Left kidney (tissue), 2 donors: ENCODE measurements around the gene ERC1. TPM values are rescaled to one million over a fixed set of nuclear protein-coding genes. Genes with fewer than 3 reads are reported as not detected.
"Not testable (repeated sequence)": the region's sequence is repeated elsewhere in the genome, so short reads cannot be mapped to it uniquely, and the experiment has no call there.

ENCODE experiments used
- DNase-seq: peaks from one replicate; pipeline ENCODE4 v3.0.0-alpha.2; 2013
- polyA plus RNA-seq: library from polyadenylated mRNA; unstranded; fragments of 120-200 nt; gene quantifications from one replicate; pipeline ENCODE4 v1.2.1, GENCODE V29; 2013; ENCODE audit not compliant: insufficient read length

ERC1 gene
- polyA plus RNA-seq, 1 donor, result 44.3 TPM

DNA sequence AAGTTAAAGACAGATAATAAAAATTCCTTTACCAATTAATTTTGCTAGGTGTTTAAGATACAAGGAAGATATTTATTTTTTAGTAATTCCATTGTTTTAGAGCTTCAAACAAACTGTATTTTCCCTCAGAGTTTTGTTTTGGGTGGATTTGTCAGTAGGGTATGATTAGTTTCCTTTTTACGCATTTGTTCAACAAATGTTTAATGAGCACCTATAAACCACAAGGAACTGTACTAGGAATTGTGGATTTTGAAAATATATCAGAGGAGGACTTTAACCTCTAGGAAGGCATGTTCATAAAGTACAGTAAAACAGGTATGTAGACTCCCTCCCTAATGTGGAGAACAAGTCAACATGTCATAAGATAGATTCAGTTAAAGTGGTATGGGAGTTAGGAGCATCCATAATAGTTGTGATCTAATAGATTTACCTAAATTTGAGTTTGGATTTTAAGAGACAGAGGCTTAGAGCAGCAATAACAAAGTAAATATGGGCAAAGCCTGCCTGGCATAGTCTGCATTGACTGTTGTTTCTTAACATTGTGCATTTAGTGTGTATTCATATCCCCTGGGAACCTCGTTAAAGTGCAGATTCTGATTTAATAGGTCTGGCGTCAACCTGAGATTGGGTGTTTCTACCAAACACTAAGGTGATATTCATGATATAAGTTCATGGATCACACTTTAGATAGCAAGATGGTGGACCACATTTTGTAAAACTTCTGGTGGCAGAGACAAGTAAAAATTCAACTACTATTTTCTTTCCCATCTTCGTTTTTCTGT, 232.0 kb downstream of the ERC1 start:
- DNase-seq, result no peak

DNA sequence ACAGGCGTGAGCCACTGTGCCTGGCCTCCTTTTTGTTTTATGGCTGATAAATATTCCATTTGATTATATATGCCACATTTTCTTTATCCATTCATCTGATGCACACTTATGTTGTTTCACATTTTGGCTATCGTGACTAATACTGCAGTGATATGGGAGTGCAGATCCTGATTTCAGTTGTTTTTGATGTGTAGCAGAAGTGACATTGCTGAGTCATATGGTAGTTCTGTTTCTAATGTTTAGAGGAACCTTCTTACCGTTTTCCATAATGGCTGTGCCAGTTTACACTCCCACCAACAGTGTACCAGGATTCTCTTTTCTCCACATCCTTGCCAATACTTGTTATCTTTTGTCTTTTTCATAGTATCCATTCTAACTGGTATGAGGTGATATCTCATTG, 235.9 kb downstream of the ERC1 start:
- no peak for DNase-seq

DNA sequence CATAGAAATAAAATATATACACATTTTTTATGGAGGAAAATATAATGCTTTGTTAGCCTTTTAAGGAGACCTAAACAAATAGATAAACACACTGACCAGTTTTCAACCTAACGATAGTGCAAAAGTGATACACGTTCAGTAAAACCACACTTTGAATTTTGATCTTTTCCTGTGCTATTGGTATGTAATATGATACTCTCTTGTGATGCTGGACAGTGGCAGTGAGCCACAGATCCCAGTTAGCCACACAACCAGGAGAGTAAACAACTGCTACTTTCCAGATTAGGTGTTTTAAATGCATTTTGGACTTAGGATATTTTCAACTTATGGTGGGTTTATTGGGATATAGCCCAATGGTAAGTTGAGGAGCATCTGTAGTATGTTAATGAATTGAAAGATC, 243.1 kb downstream of the ERC1 start:
- DNase-seq, result no peak

DNA sequence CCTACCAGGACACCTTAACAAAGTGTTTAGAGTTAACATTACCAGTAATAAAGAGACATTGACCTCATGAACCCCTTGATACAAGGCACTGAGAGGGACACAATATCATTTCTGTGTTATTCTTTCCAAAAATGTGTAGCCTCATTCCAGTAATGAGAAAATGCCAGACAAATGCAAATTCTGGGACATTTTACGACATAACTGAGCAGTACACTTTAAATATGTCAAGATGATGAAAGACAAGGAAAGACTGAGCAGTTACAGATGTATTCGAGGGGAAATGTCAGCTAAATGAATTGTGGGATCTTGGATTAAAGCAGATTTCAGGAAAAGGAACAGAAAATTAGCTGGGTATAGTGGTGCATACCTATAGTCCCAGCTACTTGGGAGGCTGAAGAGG, 255.6 kb downstream of the ERC1 start:
- no peak for DNase-seq

DNA sequence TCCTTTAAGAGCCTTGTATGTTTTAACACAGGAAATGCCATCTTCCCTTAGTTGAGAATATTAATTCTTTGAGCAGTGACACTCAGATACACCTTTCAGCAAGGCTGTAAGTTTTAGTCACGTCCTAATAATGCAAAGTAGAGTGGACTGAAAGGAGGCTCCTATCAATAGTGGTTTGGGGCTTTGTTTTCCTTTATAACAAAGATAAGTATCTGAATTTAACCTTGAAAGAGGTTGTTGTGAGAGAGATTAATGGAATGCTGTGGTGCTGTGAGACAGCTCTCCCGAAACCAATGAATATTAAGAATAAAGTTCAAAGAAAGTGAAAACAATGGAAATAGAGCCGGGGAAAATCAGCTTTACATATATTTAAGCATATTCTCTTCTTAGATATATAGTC, 259.6 kb downstream of the ERC1 start:
- no peak for DNase-seq

DNA sequence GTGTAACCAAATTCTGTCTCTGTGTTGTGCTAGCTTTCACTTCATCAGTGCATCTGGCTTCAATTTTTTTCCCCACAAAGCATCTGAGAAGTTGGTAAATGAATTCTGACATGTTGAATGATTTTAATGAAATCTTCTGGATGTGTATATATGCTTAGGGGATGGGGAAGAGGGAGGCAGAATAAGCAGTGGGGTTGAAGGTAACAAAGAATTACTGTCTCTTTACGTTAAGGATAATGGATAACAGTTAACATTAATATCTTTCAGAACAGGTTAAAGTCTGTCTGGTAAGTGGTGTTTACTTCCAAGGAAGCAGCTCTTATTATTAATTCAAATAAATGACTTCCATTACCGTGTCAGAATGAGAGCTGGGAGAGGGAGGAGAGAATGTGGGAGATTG, 261.7 kb downstream of the ERC1 start:
- DNase-seq, result no peak

DNA sequence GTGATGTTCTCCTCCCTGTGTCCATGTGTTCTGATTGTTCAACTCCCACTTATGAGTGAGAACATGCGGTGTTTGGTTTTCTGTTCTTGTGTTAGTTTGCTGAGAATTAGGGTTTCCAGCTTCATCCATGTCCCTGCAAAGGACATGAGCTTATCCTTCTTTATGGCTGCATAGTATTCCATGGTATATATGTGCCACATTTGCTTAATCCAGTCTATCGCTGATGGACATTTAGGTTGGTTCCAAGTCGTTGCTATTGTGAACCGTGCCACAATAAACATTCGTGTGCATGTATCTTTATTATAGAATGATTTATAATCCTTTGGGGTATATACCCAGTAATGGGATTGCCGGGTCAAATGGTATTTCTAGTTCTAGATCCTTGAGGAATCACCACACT, 264.1 kb downstream of the ERC1 start:
- not testable (repeated sequence) for DNase-seq

DNA sequence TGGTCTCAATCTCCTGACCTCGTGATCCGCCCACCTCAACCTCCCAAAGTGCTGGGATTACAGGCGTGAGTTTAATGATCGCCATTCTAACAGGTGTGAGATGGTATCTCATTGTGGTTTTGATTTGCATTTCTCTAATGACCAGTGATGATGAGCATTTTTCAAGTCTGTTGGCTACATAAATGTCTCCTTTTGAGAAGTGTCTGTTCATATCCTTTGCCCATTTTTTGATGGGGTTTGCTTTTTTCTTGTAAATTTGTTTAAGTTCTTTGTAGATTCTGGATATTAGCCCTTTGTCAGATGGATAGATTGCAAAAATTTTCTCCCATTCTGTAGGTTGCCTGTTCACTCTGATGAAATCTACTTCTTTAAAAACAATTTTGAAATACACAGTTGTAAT, 264.8 kb downstream of the ERC1 start:
- not testable (repeated sequence) for DNase-seq

DNA sequence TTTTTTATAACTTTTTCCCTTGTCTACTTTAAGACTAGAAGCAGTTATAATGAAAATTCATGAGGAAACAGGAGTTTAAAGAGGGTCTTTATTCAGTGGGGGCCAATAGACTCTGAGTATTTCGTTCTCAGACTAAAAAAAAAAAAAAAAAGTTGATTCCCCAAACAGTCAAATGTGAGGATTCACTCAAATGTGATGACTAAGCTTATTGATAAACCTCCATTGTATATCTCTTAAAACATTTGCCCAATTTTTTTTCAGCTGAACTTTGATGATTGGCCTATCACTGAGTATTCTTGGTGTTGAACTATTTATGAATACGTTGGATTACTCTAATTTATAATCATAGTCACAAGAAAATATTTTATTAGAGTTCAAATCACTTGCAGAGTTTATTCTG, 265.3 kb downstream of the ERC1 start:
- DNase-seq, result no peak

DNA sequence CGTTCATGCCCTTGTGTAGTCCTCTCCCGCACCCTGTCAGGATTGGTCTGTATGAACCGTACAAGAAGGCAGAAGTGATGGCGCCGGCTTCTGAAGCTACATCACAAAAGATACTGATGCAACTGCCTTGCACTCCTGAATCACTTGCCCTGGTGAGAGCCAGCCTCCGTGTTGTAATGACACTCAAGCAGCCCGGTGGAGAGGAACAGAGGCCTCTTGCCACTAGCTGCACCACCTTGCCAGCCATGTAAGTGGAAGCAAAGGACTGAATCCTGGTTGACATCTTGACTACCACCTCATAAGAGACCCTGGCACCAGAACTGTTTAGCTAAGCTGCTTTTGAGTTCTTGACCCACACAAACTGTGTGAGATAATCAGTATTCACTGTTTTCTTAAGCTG, 266.0 kb downstream of the ERC1 start:
- DNase-seq, result no peak

DNA sequence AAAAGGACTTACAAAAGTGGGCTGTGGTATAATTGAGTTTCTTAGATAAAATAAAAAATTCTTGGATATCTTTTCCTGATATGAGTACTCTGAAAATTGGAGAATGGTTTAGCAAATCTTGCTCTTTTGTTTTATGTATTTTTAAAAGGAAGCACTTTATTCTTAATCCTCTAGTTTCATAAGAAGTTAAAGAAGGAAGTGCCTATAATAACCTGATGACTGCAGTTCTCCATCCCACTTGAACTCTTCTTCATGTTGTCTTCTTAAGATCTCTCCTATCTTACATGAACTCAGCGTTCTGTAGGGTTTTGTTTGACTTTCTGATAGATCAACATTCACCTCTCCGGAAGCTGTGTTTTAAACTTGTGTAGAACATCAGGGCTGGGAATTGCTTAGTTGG, 271.0 kb downstream of the ERC1 start:
- no peak for DNase-seq

DNA sequence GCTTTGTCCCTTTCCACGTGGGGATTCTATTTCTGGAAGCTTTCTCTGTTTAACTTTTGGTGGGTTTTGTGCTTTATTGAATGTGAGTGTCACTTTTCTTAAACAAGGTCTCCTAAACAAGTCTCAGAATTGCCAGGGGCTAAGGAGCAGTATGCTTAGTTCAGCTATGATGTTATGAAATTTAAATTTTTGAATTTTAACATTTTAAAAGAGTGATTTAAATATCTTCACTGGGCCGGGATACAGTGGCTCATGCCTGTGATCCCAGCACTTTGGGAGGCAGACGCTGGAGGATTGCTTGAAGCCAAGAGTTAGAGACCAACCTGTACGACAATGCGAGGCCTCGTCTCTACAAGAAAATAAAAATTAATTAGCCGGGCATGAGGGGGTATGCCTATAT, 276.2 kb downstream of the ERC1 start:
- DNase-seq, result no peak

DNA sequence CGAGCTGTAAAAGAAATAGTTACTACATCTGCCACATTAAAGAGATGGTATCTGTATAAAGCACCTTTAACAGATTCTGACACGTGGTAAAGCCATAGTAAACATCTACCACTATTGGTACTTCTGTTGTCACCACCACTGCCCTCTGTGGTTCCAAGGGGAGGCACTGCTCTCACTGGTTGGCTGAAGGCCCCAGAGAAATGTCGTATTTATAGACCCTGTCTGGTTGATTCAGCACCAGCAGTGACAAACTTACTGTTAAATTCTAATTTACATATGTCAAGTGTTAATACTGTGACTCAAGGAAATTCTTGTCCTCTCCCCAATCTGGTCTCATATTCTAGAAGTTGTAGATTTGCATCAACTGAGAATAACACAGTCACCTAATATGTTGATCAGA, 281.1 kb downstream of the ERC1 start:
- DNase-seq, result no peak

DNA sequence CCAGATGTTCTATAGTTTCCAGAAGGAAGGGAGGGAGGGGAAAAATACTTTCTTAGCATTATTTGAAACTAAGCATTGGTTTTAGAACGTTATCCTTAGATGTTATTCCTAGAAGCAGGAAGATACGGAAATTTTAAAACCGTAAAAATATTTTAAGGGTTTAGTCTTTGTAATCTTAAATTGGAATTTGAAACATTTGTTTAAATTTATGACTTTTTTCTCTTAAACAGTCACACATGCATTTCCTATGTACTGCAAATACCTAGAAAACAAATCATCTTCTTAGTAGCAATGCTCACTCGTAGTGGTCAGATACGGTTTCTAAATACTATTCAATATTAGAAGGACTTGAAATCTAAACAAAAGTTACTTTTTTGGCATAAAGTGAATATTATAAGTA, 282.0 kb downstream of the ERC1 start:
- no peak for DNase-seq

DNA sequence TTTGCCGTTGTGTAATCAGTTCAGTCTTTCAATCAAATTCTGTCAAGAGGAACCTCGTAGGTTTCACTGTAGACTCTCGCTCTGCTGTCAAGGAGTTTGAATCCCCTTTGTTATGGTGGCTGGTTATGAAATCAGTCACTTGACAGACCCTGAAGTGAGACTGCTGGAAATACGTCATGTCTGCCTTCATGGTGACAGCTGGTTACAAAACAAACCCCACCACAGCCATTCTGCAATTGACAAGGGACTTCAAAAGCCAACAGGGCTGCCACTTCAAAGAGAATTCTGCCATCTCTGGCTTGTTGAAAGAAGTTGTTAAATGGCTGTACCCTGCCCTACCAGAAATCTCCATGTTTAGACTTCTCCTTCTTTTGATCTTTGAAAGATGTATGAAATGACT, 286.9 kb downstream of the ERC1 start:
- no peak for DNase-seq

DNA sequence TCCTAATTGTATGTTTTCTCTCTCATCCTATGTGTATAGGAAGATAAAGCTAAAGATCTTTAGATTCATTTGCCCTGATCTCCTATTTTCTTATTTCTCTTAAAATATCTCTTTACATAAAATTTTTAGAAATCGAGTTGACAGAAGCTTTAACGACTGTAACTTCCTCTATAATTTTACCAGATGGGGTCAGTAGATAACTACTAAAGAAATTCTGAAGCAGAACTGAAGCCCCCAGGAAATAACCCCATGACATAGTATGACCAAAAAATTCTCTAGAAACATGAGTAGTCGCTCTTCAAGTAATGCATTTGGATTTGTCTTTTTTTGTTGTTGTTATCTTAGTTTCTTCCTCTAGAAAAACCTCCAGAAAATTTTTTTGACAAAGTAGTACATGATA, 288.0 kb downstream of the ERC1 start:
- DNase-seq, result no peak

DNA sequence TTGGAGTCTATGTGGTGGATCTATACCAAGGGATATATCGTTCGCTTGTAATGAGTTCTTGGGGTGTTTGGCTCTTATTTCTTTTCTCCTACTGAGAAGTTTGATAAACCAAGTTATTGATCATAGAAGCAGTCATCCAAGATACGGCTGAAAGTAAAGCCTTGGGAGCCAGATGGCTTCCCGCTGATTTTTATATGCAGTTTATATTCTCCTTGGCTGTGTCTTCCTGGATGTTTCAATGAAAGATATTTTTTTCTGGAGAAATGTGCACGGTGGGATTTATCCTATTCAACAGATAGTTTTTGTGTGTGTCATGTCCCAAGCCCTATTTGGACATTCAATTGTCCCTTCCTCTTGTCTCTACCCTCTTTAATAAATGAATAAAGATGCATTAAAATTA, 289.0 kb downstream of the ERC1 start:
- no peak for DNase-seq

DNA sequence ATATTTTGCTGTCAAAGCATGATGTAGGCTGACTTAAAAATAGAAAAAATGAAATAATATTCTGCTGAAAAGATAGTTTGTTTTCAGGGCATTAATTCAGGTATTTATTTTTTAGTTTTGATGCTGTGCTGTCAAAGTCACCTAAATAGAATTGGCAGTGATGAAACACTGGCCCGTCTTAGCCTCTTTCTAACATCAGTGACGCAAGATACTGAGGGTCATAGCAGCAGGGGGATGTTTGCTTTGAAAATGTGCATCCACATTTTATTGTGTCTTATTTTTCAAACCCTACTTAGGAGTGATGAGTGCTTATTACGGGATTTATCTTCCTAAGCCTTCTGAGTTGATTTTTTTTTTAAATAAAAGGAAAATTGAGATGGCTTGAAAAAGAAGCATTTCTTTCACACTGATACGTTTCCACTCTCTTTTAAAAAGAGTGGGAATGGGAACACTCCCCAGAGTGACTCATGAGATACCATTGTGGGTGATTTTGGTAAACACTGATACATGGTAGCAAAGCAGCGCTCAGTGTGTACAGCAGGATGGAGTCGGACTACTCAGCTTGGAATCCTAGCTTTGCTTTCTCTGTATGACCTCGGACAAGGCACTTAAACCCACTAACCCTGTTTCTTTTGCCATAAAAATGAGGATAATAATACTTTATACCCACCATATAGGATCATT, 290.8 kb downstream of the ERC1 start:
- DNase-seq, result no peak

DNA sequence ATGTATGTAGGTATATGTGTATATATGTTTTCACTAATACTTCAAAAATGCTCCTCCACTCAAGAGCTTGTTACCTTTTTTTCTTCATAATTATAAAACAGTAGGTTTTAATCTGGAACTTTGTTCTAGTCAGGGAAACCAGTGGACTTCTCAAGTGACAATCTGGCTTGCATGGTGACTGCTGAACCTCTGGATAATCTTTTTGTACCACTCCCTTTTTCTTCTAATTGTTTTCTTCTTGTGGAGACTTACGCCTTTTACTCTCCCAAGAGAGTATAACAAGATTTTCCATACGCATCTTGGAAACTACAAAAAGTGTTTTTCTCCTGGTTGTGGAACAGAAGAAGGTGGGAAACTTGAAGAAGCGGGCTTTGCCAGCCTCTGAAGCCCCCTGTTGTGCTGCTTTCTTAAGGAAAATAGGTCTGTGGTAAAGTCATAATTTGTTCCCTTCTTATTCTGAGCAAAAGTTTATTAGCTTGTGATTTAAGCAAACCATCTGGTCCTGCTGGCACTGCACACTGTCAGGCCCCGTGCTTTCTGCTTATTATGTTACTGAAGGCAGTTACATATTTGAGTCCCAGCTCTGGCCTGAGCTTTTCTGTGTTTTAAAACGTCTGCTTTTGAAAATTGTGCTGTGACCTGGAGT, 291.8 kb downstream of the ERC1 start:
- DNase-seq, result peak; percentile 17

DNA sequence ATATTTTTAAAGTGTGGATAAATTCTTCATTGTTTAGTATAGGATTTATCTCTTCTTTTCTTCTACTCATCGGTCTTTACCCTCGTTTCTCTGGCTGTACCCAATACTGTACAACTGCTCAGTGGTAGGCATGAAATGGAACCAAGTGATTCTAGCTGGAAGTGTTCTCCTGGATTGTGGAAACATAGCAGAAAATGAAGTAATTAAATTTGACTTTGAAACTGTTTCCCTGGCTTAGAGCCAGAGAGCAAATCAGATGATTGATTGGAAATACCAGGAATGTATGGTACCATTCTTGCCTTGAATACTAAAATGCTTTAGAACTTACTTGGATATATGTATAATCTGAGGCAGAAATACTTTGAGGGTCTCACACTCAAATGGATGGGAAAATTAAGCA, 292.3 kb downstream of the ERC1 start:
- DNase-seq, result no peak

DNA sequence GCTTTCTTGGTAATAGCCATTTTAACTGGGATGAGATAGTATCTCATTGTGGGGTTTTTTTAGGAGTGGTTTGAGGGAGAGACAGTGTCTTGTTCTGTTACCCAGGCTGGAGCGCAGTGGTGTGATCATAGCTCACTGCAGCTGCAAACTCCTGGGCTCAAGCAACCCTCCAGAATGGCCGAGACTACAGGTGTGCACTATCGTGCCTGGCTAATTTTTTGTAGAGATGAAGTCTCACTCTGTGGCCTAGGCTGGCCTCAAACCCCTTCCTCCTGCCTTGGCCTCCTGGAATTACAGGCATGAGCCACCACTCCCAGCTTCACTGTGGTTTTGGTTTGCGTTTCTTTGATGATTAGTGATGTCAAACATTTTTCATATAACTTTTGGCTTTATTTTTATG, 293.6 kb downstream of the ERC1 start:
- DNase-seq, result no peak

DNA sequence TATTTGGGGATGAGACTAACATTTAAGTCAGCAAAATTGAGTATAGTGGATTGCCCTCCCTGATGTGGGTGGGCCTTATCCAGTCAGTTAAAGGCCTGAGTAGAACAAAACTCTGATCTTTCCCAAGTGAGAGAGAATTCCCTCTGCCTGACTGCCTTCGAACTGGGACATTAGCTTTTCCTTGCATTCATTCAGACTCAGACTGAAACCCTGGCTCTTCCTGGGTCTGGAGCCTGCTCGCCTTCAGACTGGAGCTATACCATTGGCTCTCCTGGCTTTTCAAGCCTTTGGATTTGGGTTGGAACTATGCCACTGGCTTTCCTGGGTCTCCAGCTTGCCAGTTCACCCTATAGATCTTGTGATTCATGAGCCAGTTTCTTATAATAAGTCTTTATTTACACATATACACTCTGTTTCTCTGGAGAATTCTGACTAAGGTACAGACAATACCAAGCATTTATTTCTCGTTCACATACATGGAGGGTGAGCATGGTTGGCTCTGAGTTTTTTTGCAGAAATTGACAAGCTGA, 296.5 kb downstream of the ERC1 start:
- DNase-seq, result no peak

DNA sequence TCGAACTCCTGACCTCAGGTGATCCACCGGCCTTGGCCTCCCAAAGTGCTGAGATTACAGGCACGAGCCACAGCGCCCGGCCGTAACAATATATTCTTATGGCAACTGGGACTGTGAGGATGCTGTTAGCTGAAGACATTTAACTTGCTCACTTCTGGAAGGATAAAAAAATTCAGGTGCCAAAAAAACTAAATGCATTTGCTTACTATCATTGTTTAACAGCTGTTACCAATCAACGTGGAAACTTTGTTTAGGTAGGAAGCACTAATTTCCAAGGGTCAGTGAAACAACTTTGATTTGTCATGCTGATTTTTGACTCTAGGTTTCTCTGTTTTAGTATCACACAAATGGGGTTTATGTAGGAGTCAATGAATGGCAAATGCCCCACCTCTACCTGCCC, 297.3 kb downstream of the ERC1 start:
- no peak for DNase-seq
